ENCODE results near the gene SH3TC2. TPM values are rescaled to one million over a fixed set of nuclear protein-coding genes. Genes with fewer than 3 reads are reported as not detected.

SH3TC2 gene
- total RNA-seq, 3 donors from 2014 or later: 0.48 to 9.4 (median 2.3) TPM

DNA sequence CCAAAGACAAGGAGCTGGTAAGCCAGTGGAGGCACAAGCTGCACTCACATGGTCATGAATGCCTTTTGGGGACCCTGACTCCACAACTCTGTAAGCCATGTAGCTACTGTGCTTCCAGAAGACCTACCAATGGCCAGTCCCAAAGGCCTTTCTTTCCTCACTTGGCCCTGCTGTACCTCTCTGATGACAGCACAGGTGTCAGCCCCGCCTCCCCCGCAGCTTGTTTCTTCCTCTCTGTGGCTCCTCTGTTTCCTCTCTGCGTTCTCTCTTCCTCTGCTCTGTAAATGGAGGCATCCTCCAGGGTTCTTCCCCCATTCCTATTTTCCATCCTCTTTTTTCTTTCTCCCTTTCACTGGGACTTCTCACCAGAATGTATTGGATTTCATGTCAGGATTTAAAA, 26.7 kb downstream of the SH3TC2 start:
- H3K27me3 ChIP-seq: no peaks in the 10 kb centered on the region
- H3K27ac ChIP-seq: no peak overlapping the region
- no peak for TF ChIP-seq POLR2A (IDR thresholded peaks at IDR 0.05)
- TF ChIP-seq, protein P1, sequence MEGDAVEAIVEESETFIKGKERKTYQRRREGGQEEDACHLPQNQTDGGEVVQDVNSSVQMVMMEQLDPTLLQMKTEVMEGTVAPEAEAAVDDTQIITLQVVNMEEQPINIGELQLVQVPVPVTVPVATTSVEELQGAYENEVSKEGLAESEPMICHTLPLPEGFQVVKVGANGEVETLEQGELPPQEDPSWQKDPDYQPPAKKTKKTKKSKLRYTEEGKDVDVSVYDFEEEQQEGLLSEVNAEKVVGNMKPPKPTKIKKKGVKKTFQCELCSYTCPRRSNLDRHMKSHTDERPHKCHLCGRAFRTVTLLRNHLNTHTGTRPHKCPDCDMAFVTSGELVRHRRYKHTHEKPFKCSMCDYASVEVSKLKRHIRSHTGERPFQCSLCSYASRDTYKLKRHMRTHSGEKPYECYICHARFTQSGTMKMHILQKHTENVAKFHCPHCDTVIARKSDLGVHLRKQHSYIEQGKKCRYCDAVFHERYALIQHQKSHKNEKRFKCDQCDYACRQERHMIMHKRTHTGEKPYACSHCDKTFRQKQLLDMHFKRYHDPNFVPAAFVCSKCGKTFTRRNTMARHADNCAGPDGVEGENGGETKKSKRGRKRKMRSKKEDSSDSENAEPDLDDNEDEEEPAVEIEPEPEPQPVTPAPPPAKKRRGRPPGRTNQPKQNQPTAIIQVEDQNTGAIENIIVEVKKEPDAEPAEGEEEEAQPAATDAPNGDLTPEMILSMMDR (IDR thresholded peaks at IDR 0.05): no peak
- no peak for TF ChIP-seq POLR2AphosphoS5 (IDR thresholded peaks at IDR 0.05)
- intact Hi-C loops (cut with DNase I; ENCODE audit: low total_unique reads): no loop called here
- no peaks in the 10 kb centered on the region for H3K4me1 ChIP-seq
- DNase-seq (ENCODE audit: low spot score in 2 of 2): no peak
- no peak overlapping the region for H3K4me3 ChIP-seq
- H3K9me3 ChIP-seq: no peaks in the 10 kb centered on the region
- H3K36me3 ChIP-seq: no peaks in the 10 kb centered on the region

DNA sequence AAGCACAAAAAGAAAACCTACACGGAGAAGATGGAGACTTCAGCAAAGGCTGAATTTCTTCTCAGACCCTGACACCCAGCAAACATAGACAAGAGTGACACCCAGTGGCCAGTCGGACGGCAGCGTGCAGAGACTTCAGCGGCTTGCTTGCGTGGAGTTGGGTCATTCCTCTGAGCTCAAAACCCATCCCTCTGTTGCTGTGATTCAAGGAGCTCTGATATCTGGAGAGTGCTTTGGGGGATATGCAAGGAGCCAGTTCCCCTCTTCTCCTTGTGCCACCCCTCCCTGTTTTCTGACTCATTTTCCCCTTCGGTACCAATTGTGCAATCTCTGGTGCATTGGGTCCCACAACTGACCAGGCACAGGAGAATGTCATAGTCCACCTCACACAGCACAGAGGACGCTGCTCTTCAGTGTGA, 27.5 kb downstream of the SH3TC2 start:
- Histone ChIP-seq H3K36me3 (no peaks in the 10 kb centered on the region), H3K27me3 (no peaks in the 10 kb centered on the region), H3K4me1 (no peaks in the 10 kb centered on the region), H3K27ac (no peak overlapping the region), H3K9me3 (no peaks in the 10 kb centered on the region), H3K4me3 (no peak overlapping the region)
- intact Hi-C loops (cut with DNase I; ENCODE audit: low total_unique reads): no loop called here
- peak; percentile 67 to 69 for DNase-seq (ENCODE audit: low spot score in 2 of 2)
- no peak for TF ChIP-seq POLR2AphosphoS5 (IDR thresholded peaks at IDR 0.05)
- TF ChIP-seq, protein P1 (IDR thresholded peaks at IDR 0.05): peak; percentile 50 to 77 (median 68)

DNA sequence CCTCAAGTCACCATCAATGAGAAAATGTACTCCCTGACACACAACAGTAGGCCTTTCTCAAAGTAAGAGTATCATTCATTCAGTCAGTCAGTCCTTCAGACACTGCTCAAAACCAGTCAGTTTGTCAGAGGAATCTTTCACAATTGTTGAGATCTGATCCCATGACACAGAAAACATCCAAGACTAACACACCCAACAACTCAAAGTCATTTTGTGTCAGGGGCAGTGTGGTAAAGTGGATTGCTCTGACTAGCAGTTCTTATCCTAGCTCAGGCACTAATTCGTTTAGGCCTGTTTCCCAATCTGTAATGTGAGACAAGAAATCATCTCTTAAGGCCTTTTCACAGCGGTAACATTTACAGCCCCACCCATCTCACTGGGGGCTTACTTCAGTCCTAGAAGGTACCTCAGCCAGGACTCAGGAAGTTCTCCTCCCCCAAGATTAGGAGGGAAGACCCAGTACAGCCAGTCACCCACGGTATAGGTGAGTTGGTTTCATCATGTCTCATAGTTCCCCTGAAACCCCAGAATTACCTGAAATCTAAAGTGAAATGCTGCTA, 31.9 kb downstream of the SH3TC2 start:
- intact Hi-C loops (cut with DNase I; ENCODE audit: low total_unique reads): no loop called here
- TF ChIP-seq POLR2A (IDR thresholded peaks at IDR 0.05) (no peak), POLR2AphosphoS5 (IDR thresholded peaks at IDR 0.05) (no peak)
- TF ChIP-seq, protein P1 (IDR thresholded peaks at IDR 0.05): no peak
- H3K36me3 ChIP-seq: no peaks in the 10 kb centered on the region
- no peak overlapping the region for H3K27ac ChIP-seq
- no peaks in the 10 kb centered on the region for H3K9me3 ChIP-seq
- H3K4me3 ChIP-seq: no peak overlapping the region
- DNase-seq (ENCODE audit: low spot score in 2 of 2): no peak
- no peaks in the 10 kb centered on the region for H3K27me3 ChIP-seq
- no peaks in the 10 kb centered on the region for H3K4me1 ChIP-seq

DNA sequence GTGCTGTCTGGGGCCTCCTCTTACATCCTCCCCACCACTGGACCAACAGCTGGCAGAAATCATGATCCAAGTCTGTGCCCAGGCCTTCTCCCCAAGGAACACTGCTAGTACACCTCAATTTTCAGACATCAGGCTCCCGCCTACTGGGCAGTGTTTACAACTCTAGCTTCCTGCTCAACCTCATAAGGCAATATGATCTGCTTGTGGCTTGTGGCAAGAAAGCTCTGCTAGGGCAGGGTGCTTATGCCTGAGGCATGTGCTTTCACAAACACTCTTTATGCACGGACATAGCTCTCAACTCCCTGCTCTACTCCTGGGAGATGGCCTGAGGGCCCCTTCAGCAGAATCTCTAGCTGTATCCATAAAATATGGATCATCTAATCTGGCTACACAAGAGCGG, 32.5 kb downstream of the SH3TC2 start:
- Histone ChIP-seq H3K4me1 (no peaks in the 10 kb centered on the region), H3K27ac (no peak overlapping the region), H3K27me3 (no peaks in the 10 kb centered on the region), H3K36me3 (no peaks in the 10 kb centered on the region), H3K4me3 (no peak overlapping the region), H3K9me3 (no peaks in the 10 kb centered on the region)
- TF ChIP-seq, protein P1 (IDR thresholded peaks at IDR 0.05): no peak
- TF ChIP-seq POLR2A (IDR thresholded peaks at IDR 0.05) (no peak), POLR2AphosphoS5 (IDR thresholded peaks at IDR 0.05) (no peak)
- DNase-seq (ENCODE audit: low spot score in 2 of 2): no peak
- intact Hi-C loops (cut with DNase I; ENCODE audit: low total_unique reads): no loop called here

DNA sequence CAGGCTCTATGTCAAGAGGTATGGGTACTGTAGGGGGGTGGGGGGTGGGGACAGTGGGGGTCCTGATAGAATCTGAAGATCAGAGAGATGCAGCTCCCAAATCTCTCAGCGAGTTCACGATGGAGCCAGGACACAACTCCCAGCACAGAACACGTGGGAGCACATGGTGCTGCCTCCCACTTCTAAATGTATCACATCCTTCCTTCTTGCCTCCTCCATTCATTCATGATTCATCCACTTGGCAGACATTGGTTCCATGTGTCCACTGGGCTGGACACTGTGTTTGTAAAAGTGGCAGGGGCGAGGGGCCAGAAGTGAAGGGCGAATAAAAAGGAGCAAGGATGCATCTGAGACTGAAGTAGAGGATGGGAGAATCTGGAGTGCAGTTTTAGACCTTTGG, 33.9 kb downstream of the SH3TC2 start:
- Histone ChIP-seq H3K36me3 (no peaks in the 10 kb centered on the region), H3K4me3 (no peak overlapping the region), H3K4me1 (no peaks in the 10 kb centered on the region), H3K27ac (no peak overlapping the region), H3K27me3 (no peaks in the 10 kb centered on the region), H3K9me3 (no peaks in the 10 kb centered on the region)
- no peak for DNase-seq (ENCODE audit: low spot score in 2 of 2)
- TF ChIP-seq POLR2AphosphoS5 (IDR thresholded peaks at IDR 0.05) (no peak), POLR2A (IDR thresholded peaks at IDR 0.05) (no peak)
- TF ChIP-seq, protein P1 (IDR thresholded peaks at IDR 0.05): no peak
- intact Hi-C loops (cut with DNase I; ENCODE audit: low total_unique reads): no loop called here

Data from breast epithelium (tissue), 4 donors.